Hematopoietic multipotent progenitor cell treated with erythropoietin and hydrocortisone succinate and interleukin-3 and kit ligand, for 8 days (in vitro differentiated cells): Measurements from ENCODE around the gene ELL.
A peak's percentile ranks its signal among the peaks of the same experiment; 100 is the strongest.

Source experiments
- DNase-seq: peaks from one replicate; pipeline ENCODE4 v3.0.0-alpha.2; 2015

Gene ELL

DNA sequence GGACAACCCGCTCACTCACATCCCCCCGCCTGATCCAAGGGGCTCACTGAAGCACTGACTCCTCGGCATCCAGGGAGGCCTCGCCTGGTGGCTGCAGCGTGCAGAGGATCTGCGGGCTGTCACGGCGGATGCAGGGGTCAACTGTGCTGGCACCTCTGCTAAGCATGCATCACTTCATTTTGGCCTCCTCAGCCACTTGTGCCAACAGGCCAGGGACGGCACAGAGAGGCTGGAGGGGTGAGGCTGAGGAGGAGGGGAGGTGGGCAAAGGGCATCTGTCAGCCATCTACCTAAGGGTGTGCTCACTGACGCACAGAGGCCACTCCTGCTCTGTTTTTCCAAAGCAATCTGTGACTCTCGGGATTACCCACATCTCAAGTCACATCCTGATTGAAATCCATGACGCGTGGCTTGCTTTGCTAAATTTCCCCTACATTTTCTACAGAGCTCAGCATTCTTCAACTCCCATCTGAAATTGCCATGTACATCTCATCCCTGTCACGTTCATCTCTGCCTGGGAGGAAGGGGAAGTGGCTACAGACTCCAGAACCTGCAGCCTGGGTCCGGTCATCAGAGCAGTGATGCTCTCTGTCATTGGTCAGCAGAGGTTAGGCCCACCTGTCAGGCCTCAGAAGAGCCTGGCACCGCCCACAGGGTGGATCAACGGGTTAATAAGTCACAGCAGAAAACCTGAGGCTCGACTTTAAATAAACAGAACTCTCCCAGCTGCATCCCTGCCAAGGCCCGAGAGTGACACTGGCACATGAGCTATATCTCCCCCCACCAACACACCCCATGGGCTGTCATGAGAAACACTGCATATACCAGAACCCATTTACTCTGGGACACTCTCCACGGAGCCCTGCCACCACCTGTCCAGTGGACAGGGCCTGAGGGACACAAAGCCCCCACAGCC lies 17.6 kb downstream of the ELL start:
- DNase-seq, result no peak

- no peak for DNase-seq
Observed at GRCh38 chr19:18503337-18503970, 18.4 kb downstream of the ELL start.

GRCh38 chr19:18502638-18503294 lies 19.1 kb downstream of the ELL start:
- DNase-seq, result peak; percentile 23

DNA sequence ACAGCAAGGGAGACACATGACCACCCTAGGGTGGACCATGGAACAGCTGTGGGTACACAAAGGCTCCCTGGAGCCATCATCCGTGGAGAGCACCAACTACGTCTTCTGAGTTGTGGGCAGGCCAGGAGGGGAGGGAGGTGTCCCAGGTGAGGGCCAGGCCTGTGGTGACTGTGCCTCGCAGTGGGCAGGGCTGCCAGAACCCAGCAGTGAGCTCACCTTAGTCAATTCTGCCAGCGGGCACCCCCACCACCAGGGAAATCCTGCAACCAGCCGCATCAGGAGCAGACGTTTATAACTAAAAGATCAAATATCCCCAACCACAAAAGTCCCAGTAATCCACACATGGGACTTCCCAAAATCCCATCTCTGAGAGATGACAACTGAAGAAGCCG lies 19.6 kb downstream of the ELL start:
- no peak for DNase-seq

DNA sequence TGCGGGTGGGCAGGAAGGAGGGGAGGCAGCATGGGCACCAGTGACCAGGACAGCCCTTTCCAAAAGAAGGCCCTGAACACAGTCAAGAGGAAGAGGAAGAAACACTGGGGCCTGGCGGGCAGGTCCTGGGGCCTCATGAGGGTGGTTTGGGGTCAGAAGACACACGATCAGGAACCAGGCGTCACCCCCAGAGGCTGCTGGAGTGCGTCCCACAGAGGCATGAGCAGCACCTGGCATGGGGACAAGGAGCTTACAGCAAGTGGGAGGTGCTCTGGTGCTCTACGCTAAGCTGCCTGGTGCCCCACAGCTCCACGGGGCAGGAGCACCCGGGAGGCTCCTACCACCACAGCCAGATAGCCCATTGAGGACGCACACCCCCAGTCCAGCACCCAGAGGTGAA lies 20.0 kb downstream of the ELL start:
- peak; percentile 19 for DNase-seq

DNA sequence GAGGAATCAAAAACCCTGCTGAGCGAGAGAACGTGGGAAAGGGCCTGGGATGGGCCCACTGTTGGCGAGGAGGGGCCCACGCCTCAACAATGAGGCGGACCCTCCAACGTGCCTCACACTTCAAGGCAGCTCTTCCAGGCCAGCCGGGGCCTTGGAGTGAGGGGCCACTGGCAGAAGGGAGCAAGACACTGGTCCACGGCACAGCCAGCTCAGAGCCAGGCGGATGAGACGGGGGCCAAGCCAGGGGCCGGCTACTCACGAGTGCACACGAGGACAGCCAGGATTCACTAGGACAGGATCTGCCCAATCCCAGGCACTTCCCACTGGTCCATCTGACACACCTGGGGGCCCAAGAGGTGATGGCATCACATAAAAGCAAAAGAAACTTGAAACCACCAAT lies 20.5 kb downstream of the ELL start:
- no peak for DNase-seq

- DNase-seq, result no peak
Observed at GRCh38 chr19:18500799-18501198, 21.1 kb downstream of the ELL start.

DNA sequence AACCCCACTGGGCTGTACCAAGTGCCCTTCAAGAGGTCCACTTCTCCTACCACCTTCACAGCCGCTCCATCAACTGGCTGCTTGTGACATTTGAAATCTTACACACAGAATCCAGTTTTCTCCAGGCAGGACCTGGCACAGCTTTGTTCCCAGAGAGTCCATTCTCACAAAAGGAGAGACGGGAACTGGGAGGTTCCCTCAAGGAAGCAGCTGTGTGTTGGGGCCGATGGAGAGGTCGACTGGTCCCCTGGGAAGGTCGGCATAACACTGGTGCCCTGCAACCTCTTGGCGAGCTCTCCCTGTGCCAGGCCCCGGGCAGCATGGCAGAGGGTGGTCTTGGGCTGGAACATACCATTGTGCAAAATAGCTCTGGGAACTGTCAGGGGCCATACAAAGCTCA lies 21.5 kb downstream of the ELL start:
- no peak for DNase-seq

- DNase-seq, result no peak
Observed at GRCh38 chr19:18499055-18499775, 22.7 kb downstream of the ELL start.

DNA sequence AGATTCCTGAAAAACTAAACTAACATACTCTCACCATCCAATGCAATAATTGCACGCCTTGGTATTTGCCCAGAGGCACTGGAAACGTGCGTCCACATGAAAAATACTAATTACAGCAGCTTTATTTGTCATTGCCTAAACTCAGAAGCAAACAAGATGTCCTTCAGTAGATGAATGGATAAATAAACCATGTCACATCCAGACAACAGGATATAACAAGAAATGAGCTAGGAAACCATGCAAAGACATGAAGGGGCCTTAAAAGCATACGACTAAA lies 25.0 kb downstream of the ELL start:
- no peak for DNase-seq

GRCh38 chr19:18496167-18496979 lies 25.5 kb downstream of the ELL start:
- DNase-seq, result peak; percentile 48

DNA sequence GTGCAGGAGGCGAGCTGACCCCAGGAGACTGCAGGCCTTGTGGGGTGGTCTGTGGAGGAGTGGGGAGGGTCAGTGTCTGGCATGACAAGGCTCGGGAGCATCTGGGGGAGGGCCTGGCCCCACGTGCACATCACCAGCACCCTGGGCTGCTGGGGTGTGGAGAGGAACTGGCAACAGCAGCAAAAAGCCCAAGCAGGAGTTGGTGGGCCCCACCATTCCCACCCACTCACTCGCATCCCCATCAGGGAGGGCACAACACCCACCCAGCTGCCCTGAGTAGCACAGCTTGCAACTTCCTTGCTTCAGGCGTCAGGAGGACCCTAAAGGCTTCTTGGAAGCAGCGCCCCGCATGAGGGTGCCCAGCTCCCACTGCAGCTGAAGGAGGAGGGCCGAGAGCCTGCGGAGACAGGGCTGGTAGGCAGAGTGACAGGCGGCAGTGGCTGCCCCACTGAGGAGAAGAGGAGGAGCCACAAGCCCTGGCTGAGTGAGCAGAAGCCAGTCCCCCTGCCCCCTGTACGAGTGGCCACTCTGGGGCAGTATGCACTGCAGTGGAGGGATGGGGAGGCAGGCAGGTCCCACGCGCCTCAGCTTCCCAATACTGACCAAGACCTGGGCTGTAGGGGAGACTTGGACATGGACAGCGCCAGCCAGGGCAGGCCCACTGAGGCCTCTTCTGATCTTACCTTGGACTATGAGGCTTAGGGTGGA lies 26.5 kb downstream of the ELL start:
- no peak for DNase-seq

- no peak for DNase-seq
Observed at GRCh38 chr19:18494267-18494607, 27.6 kb downstream of the ELL start.

- no peak for DNase-seq
Observed at GRCh38 chr19:18493440-18494266, 28.2 kb downstream of the ELL start.

- no peak for DNase-seq
Observed at GRCh38 chr19:18491995-18492953, 29.6 kb downstream of the ELL start.

DNA sequence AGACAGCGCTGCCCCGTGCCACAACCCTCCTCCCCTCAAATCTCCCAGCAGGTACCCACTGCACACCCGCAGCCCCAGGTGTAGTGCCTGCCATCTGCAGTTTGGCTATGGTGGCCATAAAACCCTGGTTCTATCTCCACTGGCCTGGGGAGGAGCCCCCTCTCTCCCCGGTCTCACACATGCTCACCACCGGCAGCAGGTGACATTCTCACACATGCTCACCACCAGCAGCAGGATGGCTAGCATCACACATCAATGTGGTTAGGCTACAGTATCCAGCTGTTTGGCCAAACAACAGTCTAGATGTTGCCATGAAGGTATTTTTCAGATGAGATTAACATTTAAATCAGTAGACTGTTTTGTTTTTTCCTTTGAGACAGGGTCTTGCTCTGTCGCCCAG lies 31.1 kb downstream of the ELL start:
- DNase-seq, result no peak

GRCh38 chr19:18489627-18490184 lies 32.2 kb downstream of the ELL start:
- DNase-seq, result no peak

GRCh38 chr19:18488838-18489626 lies 32.8 kb downstream of the ELL start:
- no peak for DNase-seq

- DNase-seq, result no peak
Observed at GRCh38 chr19:18488403-18488723, 33.5 kb downstream of the ELL start.
